Chondrocyte (in vitro differentiated cells): ENCODE data around the gene PRR20G. TPM values are rescaled to one million over a fixed set of nuclear protein-coding genes. Genes with fewer than 3 reads are reported as not detected.
A peak's percentile ranks its signal among the peaks of the same experiment; 100 is the strongest.

Experiments
- DNase-seq: peaks from one replicate; pipeline ENCODE4 v3.0.0; 2021; ENCODE audit warnings: mixed read lengths, low spot score
- H3K27ac Mint-ChIP-seq: one replicate; pipeline ENCODE4 v1.8.0; 2021; ENCODE audit warnings: mild to moderate bottlenecking, moderate library complexity, mixed read lengths; ENCODE audit not compliant: unreplicated experiment
- H3K27me3 Mint-ChIP-seq: 2 replicates; pipeline ENCODE4 v1.8.0; 2021; ENCODE audit warnings: low read depth, mixed read lengths
- H3K36me3 Mint-ChIP-seq: 2 replicates; pipeline ENCODE4 v1.8.0; 2021; ENCODE audit warnings: low read depth, mixed read lengths
- H3K4me1 Mint-ChIP-seq: 2 replicates; pipeline ENCODE4 v1.8.0; 2021; ENCODE audit warnings: low read depth, mild to moderate bottlenecking, mixed read lengths
- H3K4me3 Mint-ChIP-seq: one replicate; pipeline ENCODE4 v1.8.0; 2021; ENCODE audit warnings: mild to moderate bottlenecking, moderate library complexity, mixed read lengths; ENCODE audit not compliant: unreplicated experiment
- H3K9me3 Mint-ChIP-seq: 2 replicates; pipeline ENCODE4 v1.8.0; 2021; ENCODE audit warnings: low read depth, mixed read lengths
- CTCF ChIP-seq: fragments of 200-600 bp; sonication (generic); IDR thresholded peaks from 2 replicates; pipeline ENCODE4 v1.5.0; 2021; ENCODE audit warnings: antibody characterized with exemption, mild to moderate bottlenecking, moderate library complexity
- total RNA-seq: library from RNA; stranded (reverse); gene quantifications from 3 replicates; pipeline ENCODE4 v1.2.1, GENCODE V29; 2021

The PRR20G gene
- total RNA-seq, 1 donor from 2014 or later: not detected

DNA sequence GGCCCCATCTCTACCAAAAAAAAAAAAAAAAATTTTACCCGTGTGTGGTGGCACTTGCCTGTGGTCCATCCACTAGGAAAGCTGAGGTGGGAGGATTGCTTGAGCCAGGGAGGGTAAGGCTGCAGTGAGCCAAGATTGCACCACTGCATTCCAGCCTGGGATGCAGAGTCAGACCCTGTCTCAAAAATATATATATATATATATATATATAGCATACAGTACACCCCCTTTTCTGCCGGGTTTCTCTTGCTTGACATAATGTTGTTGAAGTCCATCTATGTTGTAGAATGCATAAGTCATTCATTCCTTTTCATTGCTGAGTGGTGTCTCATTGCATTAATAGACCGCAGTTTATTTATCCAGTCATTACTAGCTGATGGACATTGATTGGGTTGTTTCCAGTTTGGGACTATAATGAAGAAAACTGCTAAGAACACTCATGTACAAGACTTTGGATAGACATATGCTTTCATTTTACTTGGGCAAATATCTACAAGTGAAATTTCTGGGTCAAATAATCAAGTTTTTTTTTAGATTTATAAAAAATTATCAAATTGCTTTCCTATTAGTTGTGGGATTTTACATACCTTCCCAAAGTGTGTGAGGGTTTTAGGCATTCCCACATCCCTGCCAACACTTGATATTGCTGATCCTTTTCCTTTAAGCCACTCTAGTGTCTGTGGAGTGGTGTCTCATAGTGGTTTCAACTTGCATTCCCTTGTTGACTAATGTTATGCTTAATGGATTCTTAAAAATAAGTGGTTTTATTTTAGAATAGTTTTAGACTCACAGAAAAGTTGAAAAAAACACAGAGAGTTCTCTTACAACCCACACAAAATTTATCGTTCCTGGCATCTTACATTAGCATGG lies 2.1 kb upstream of the PRR20G start:
- DNase-seq: no peak
- Mint-ChIP-seq H3K27ac (no peak overlapping the region), H3K27me3 (peaks cover 11% of the 10 kb centered on the region), H3K36me3 (no peaks in the 10 kb centered on the region), H3K4me1 (no peaks in the 10 kb centered on the region), H3K9me3 (peaks cover 9% of the 10 kb centered on the region), H3K4me3 (no peak overlapping the region)
- no peak for TF ChIP-seq CTCF

- DNase-seq: no peak
- H3K4me1 Mint-ChIP-seq: no peaks in the 10 kb centered on the region
- H3K27ac Mint-ChIP-seq: no peak overlapping the region
- peaks cover 6% of the 10 kb centered on the region for H3K27me3 Mint-ChIP-seq
- TF ChIP-seq CTCF: no peak
- no peak overlapping the region for H3K4me3 Mint-ChIP-seq
- H3K9me3 Mint-ChIP-seq: peaks cover 9% of the 10 kb centered on the region
- H3K36me3 Mint-ChIP-seq: no peaks in the 10 kb centered on the region
These were observed 1.3 kb upstream of the PRR20G start for GRCh38 chr3:127288921-127289705.

DNA sequence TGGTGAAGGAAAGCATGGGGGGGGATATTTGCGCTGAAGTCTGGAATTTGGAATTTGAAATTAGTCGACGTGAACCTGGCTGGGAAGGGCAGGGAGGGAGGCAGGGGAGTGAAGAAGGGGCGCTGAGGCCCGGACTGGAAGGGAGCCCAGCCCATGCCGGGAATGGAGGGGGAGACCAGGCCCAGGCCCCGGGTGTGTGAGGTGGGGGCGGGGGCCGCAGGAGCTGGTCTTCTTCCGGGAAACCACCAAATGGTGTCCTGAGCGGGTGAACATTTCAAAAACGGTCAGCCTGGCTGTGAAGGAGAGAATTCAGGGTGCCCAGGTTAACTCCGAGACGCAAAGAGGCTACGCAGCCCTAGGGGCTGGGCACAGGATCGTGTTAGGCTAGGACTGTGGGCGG lies 497 bp upstream of the PRR20G start:
- TF ChIP-seq CTCF: no peak
- Mint-ChIP-seq H3K4me1 (no peaks in the 10 kb centered on the region), H3K27me3 (peaks cover 6% of the 10 kb centered on the region), H3K4me3 (no peak overlapping the region), H3K27ac (no peak overlapping the region), H3K36me3 (no peaks in the 10 kb centered on the region), H3K9me3 (peaks cover 9% of the 10 kb centered on the region)
- no peak for DNase-seq

DNA sequence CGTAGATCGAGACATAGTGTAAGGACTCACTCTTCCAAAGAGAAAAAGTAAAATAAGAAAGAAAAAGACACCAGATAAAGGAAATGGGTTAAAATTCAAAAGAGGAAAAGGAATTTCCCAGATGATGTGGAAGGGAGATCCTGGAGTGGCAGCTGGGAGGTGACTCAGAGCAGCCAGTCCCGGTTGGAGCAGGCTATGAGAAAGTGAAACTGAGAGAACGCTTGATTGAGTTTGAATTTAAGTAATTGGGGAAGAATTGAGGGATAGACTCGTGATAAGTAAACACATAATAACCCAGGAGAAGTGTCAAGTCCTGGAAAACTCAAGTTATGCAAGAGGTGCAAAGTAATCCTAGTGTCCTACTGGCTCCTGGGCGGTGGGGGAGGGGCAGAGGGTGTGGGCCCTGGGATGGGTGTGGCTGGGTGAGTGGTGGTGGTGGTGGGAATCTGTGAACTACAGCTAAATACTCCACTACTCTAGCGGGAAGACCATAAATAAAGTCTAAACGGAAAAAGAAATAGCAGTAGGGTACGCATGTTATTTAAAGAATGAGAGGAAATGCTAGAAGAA lies 1.2 kb downstream of the PRR20G start:
- Mint-ChIP-seq H3K27me3 (peaks cover 15% of the 10 kb centered on the region), H3K4me1 (no peaks in the 10 kb centered on the region), H3K27ac (no peak overlapping the region), H3K9me3 (peaks cover 6% of the 10 kb centered on the region), H3K4me3 (peak overlapping the region; percentile 21), H3K36me3 (no peaks in the 10 kb centered on the region)
- no peak for TF ChIP-seq CTCF
- DNase-seq: no peak

DNA sequence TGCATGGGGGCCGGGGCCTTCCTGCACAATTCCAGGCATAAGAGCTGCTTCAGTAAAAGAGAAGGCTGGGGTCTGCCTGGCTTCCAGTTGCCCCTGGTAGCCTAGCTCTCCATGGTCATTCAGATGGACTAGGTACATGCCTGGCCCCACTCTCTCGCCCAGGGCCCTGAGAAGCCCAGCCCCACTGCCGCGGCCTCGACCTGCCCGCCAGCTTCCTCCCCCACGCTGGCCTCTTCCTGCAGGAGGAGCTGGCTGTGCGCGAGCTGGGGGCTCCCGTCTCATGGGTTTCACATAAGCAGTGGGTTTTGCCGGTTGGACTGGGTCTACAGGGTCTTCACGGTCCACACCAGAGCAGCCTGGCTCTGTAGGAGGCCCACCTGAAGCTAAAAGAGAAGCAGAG lies 3.6 kb downstream of the PRR20G start:
- no peak for DNase-seq
- H3K9me3 Mint-ChIP-seq: peaks cover 4% of the 10 kb centered on the region
- no peaks in the 10 kb centered on the region for H3K4me1 Mint-ChIP-seq
- no peaks in the 10 kb centered on the region for H3K36me3 Mint-ChIP-seq
- TF ChIP-seq CTCF: no peak
- H3K4me3 Mint-ChIP-seq: no peak overlapping the region
- peaks cover 20% of the 10 kb centered on the region for H3K27me3 Mint-ChIP-seq
- no peak overlapping the region for H3K27ac Mint-ChIP-seq
